ENCODE results near the gene GPRC6A.

- TF ChIP-seq POLR2AphosphoS5 (IDR thresholded peaks at IDR 0.05; ENCODE audit: borderline replicate concordance, low read depth, low read length) (no peak), EZH2 (IDR thresholded peaks at IDR 0.05) (no peak)
Observed at GRCh38 chr6:116764629-116764960, 64.3 kb downstream of the GPRC6A start.

Data from SK-N-MC (cell line).